BJ (cell line): ENCODE results near the gene PALLD. TPM values are rescaled to one million over a fixed set of nuclear protein-coding genes. Genes with fewer than 3 reads are reported as not detected.

Experiments
- CTCF ChIA-PET: fragments of 350-600 bp; formaldehyde crosslinking; extraction: SDS; loops from one replicate; lab custom pipeline; 2021; ENCODE audit warnings: antibody characterized with exemption, inconsistent platforms; lab: Yijun Ruan, JAX
- POLR2A ChIA-PET: fragments of 300-600 bp; sonication (Branson Sonifier 250); formaldehyde crosslinking; extraction: SDS; loops from one replicate; lab custom pipeline; 2021; ENCODE audit warnings: antibody characterized with exemption; lab: Charles Lee
- DNase-seq: peaks from one replicate; pipeline ENCODE4 v3.0.0-alpha.2; 2011; ENCODE audit warnings: low read depth
- H3K27me3 ChIP-seq: 2 replicates; pipeline ENCODE4 v1.6.0; 2011; ENCODE audit warnings: low read length; ENCODE audit not compliant: control insufficient read depth, insufficient read depth
- H3K36me3 ChIP-seq: 2 replicates; pipeline ENCODE4 v1.5.1; 2011; ENCODE audit warnings: low read length; ENCODE audit not compliant: control insufficient read depth, insufficient read depth
- H3K4me3 ChIP-seq: 2 replicates; pipeline ENCODE4 v1.5.1; 2011; ENCODE audit warnings: low read depth, mild to moderate bottlenecking, control low read depth, low read length
- CTCF ChIP-seq: IDR thresholded peaks from 2 replicates; pipeline ENCODE4 v1.5.1; 2011; ENCODE audit warnings: low read depth, mild to moderate bottlenecking, control low read depth, inconsistent platforms, low read length, moderate library complexity; ENCODE audit not compliant: insufficient read depth
- polyA plus RNA-seq: library from polyadenylated mRNA; depleted of rRNA; stranded (reverse); fragments of >200 nt; gene quantifications from 2 replicates; pipeline ENCODE4 v1.2.3, GENCODE V29; 2011

Gene PALLD
- polyA plus RNA-seq, 1 experiment: 30.3 TPM

DNA sequence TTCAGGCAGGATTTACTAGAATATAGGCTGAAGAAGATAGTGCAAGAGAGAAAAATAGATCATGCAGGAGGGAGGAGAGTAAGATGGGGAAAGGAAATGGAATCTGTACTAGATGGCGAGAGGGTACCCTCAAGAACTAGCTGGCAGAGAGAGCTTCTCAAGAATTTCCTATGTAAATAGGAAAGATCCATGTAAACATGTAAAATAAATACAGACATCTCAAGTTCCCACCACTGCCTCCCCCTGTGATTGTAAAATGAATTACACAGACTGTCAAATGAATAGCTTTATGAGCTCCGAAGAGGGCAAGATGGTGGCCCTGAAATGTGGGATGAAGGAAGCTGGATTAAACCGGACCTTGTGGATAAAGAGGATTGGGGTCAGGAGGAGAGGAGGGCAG, 178.0 kb downstream of the PALLD start:
- no peak overlapping the region for H3K4me3 ChIP-seq
- peaks cover 3% of the 10 kb centered on the region; the same call in 1 of the 2 replicates for H3K27me3 ChIP-seq
- H3K36me3 ChIP-seq: no peaks in the 10 kb centered on the region
- CTCF ChIA-PET: interaction anchor here (0.8 kb wide), 1 partner anchor 12 kb away, joined by 3 read pairs; no protein-coding TSS in a partner anchor
- no peak for DNase-seq
- POLR2A ChIA-PET: no interaction called here
- TF ChIP-seq CTCF: no peak

- ChIA-PET POLR2A (no interaction called here), CTCF (no interaction called here)
- TF ChIP-seq CTCF: no peak
These were observed 180.2 kb downstream of the PALLD start for GRCh38 chr4:168677063-168677462.

GRCh38 chr4:168677879-168678278, 181.0 kb downstream of the PALLD start:
- H3K27me3 ChIP-seq: peaks cover 3% of the 10 kb centered on the region; the same call in 1 of the 2 replicates
- H3K4me3 ChIP-seq: no peak overlapping the region
- ChIA-PET POLR2A (no interaction called here), CTCF (interaction anchor here (0.7 kb wide), 1 partner anchor 30 kb away, joined by 3 read pairs; no protein-coding TSS in a partner anchor)
- H3K36me3 ChIP-seq: no peaks in the 10 kb centered on the region
- TF ChIP-seq CTCF: no peak
- no peak for DNase-seq

More at GRCh38 chr4:168677063-168677462, 180.2 kb downstream of the PALLD start:
- Histone ChIP-seq H3K36me3 (no peaks in the 10 kb centered on the region), H3K27me3 (peaks cover 3% of the 10 kb centered on the region; the same call in 1 of the 2 replicates), H3K4me3 (no peak overlapping the region)
- DNase-seq: no peak

GRCh38 chr4:168678751-168679366, 182.0 kb downstream of the PALLD start:
- POLR2A ChIA-PET: no interaction called here
- TF ChIP-seq CTCF: no peak
- H3K36me3 ChIP-seq: no peaks in the 10 kb centered on the region
- no peak for DNase-seq
- H3K27me3 ChIP-seq: peaks cover 1% of the 10 kb centered on the region; the same call in 1 of the 2 replicates
- CTCF ChIA-PET: no interaction called here
- no peak overlapping the region for H3K4me3 ChIP-seq

- Histone ChIP-seq H3K4me3 (no peak overlapping the region), H3K27me3 (peaks cover 1% of the 10 kb centered on the region; the same call in 1 of the 2 replicates), H3K36me3 (no peaks in the 10 kb centered on the region)
- no peak for TF ChIP-seq CTCF
- ChIA-PET POLR2A (no interaction called here), CTCF (no interaction called here)
- no peak for DNase-seq
These were observed 182.5 kb downstream of the PALLD start for GRCh38 chr4:168679397-168679796.
